A549 (cell line): ENCODE data around the gene PTPA. TPM values are rescaled to one million over a fixed set of nuclear protein-coding genes. Genes with fewer than 3 reads are reported as not detected.

Experiments
- ATAC-seq, 2 experiments: fragments of 200-7000 bp in 1 of 2; fragments of >200 bp in 1 of 2; cut with Nextera tagmentation in 1 of 2; cut with Tn5 transposase in 1 of 2; 3 replicates each; pipeline versions ENCODE4 v1.8.0 to v1.9.1; 2018 to 2020; ENCODE audit warnings: mild to moderate bottlenecking in 1 of 2, moderate library complexity in 1 of 2
- CTCF ChIA-PET: fragments of 300-600 bp; sonication (Branson Sonifier 250); formaldehyde crosslinking; extraction: SDS; loops from one replicate; lab custom pipeline; 2021; ENCODE audit warnings: antibody characterized with exemption, inconsistent platforms; lab: Yijun Ruan, JAX
- POLR2A ChIA-PET: fragments of 350-600 bp; formaldehyde crosslinking; extraction: SDS; loops from one replicate; lab custom pipeline; 2021; ENCODE audit warnings: antibody characterized with exemption, inconsistent platforms; lab: Yijun Ruan, JAX
- DNase-seq, 2 experiments: peaks; one replicate each; pipeline versions ENCODE4 v3.0.0 to v3.0.0-alpha.2; 2011 to 2016; ENCODE audit warnings: low read depth in 1 of 2, low spot score in 1 of 2
- FAIRE-seq: peaks from 2 replicates; lab custom pipeline; 2011; peaks lifted over from hg19 to GRCh38; lab: Jason Lieb, UNC
- H3K27ac ChIP-seq, 2 experiments: fragments of >200 bp; sonication (Bioruptor Twin); formaldehyde crosslinking; 3 replicates each; pipeline ENCODE4 v1.5.1; 2016 to 2017
- H3K4me1 ChIP-seq: fragments of >200 bp; sonication (Bioruptor Twin); formaldehyde crosslinking; 3 replicates; pipeline ENCODE4 v1.6.1; 2016
- H3K4me2 ChIP-seq: fragments of >200 bp; sonication (Bioruptor Twin); formaldehyde crosslinking; 3 replicates; pipeline ENCODE4 v1.6.1; 2016
- H3K4me3 ChIP-seq: fragments of >200 bp; sonication (Bioruptor Twin); formaldehyde crosslinking; 3 replicates; pipeline ENCODE4 v1.5.1; 2016
- H3K9me3 ChIP-seq: fragments of >200 bp; sonication (Bioruptor Twin); formaldehyde crosslinking; 3 replicates; pipeline ENCODE4 v1.6.1; 2016
- ATOH8 ChIP-seq: fragments of 250-450 bp; sonication (Bioruptor Pico); IDR thresholded peaks from 2 replicates; pipeline ENCODE4 v1.5.0; 2020; ENCODE audit warnings: low read depth, mild to moderate bottlenecking, moderate library complexity
- BCL3 ChIP-seq: fragments of >200 bp; sonication (Bioruptor Twin); formaldehyde crosslinking; IDR thresholded peaks from 3 replicates; pipeline ENCODE4 v1.6.1; 2016
- BHLHE40 ChIP-seq: IDR thresholded peaks from 2 replicates; pipeline ENCODE4 v1.6.1; 2012; ENCODE audit warnings: low read depth, low read length, inconsistent platforms
- CBX2 ChIP-seq: fragments of 200-600 bp; sonication (generic); IDR thresholded peaks from 2 replicates; pipeline ENCODE4 v1.6.1; 2016; ENCODE audit warnings: low read depth, mild to moderate bottlenecking, borderline replicate concordance
- CBX8 ChIP-seq: fragments of 200-600 bp; sonication (generic); IDR thresholded peaks from 2 replicates; pipeline ENCODE4 v1.6.1; 2016
- CHD2 ChIP-seq: fragments of 150-350 bp; IDR thresholded peaks from 2 replicates; pipeline ENCODE4 v1.6.1; 2014; ENCODE audit warnings: low read length; ENCODE audit not compliant: partially characterized antibody
- CHD4 ChIP-seq: fragments of 200-600 bp; sonication (generic); IDR thresholded peaks from 2 replicates; pipeline ENCODE4 v1.6.1; 2016; ENCODE audit warnings: antibody characterized with exemption, mild to moderate bottlenecking, borderline replicate concordance
- E2F6 ChIP-seq: IDR thresholded peaks from 2 replicates; pipeline ENCODE4 v1.6.1; 2012; ENCODE audit warnings: low read depth, borderline replicate concordance
- ELK1 ChIP-seq: fragments of 150-350 bp; IDR thresholded peaks from 2 replicates; pipeline ENCODE4 v1.6.1; 2014; ENCODE audit warnings: low read depth, mild to moderate bottlenecking, low read length
- FOSB ChIP-seq: fragments of 250-450 bp; sonication (Bioruptor Pico); IDR thresholded peaks from 2 replicates; pipeline ENCODE4 v1.5.0; 2020; ENCODE audit warnings: mild to moderate bottlenecking, moderate library complexity
- FOSL2 ChIP-seq, 2 experiments: fragments of 450-650 bp in 1 of 2; fragments of >200 bp in 1 of 2; sonication (Bioruptor Twin) in 1 of 2; formaldehyde crosslinking; IDR thresholded peaks; 2 replicates each; pipeline versions ENCODE4 v1.5.0 to v1.6.1; 2016 to 2020; ENCODE audit warnings: mild to moderate bottlenecking in 1 of 2, moderate library complexity in 1 of 2
- GATA3 ChIP-seq: IDR thresholded peaks from 2 replicates; pipeline ENCODE4 v1.6.1; 2012; ENCODE audit warnings: borderline replicate concordance
- KDM5A ChIP-seq: fragments of 200-600 bp; sonication (generic); IDR thresholded peaks from 2 replicates; pipeline ENCODE4 v1.6.1; 2016; ENCODE audit warnings: antibody characterized with exemption, mild to moderate bottlenecking
- MAZ ChIP-seq: fragments of 150-350 bp; IDR thresholded peaks from 2 replicates; pipeline ENCODE4 v1.6.1; 2014; ENCODE audit warnings: antibody characterized with exemption, low read depth, low read length, borderline replicate concordance
- PHF8 ChIP-seq: fragments of 200-600 bp; sonication (generic); IDR thresholded peaks from 2 replicates; pipeline ENCODE4 v1.6.1; 2016; ENCODE audit warnings: low read depth, mild to moderate bottlenecking, antibody characterized with exemption, moderate library complexity, borderline replicate concordance
- POLR2A ChIP-seq: IDR thresholded peaks from 2 replicates; pipeline ENCODE4 v1.6.1; 2012; ENCODE audit warnings: mild to moderate bottlenecking, low read length
- RCOR1 ChIP-seq: fragments of 150-350 bp; IDR thresholded peaks from 2 replicates; pipeline ENCODE4 v1.6.1; 2014; ENCODE audit warnings: antibody characterized with exemption, low read length, low read depth
- REST ChIP-seq: fragments of 200-600 bp; sonication (generic); IDR thresholded peaks from 2 replicates; pipeline ENCODE4 v1.6.1; 2016; ENCODE audit warnings: antibody characterized with exemption, mild to moderate bottlenecking, moderate library complexity
- RNF2 ChIP-seq: fragments of 200-600 bp; sonication (generic); IDR thresholded peaks from 2 replicates; pipeline ENCODE4 v1.6.1; 2016; ENCODE audit warnings: low read depth, mild to moderate bottlenecking, antibody characterized with exemption, moderate library complexity, borderline replicate concordance
- SMC3 ChIP-seq: fragments of >200 bp; sonication (Bioruptor Twin); formaldehyde crosslinking; IDR thresholded peaks from 3 replicates; pipeline ENCODE4 v1.6.1; 2018; ENCODE audit warnings: inconsistent platforms
- TFCP2L1 ChIP-seq: fragments of 250-450 bp; sonication (Bioruptor Pico); IDR thresholded peaks from 2 replicates; pipeline ENCODE4 v1.5.0; 2021; ENCODE audit warnings: mild to moderate bottlenecking
- ZC3H11A ChIP-seq: fragments of 450-650 bp; IDR thresholded peaks from 2 replicates; pipeline ENCODE4 v1.6.1; 2014; ENCODE audit warnings: antibody characterized with exemption, mild to moderate bottlenecking
- ZFP36 ChIP-seq: fragments of 450-650 bp; IDR thresholded peaks from 2 replicates; pipeline ENCODE4 v1.6.1; 2014; ENCODE audit warnings: borderline replicate concordance; ENCODE audit not compliant: partially characterized antibody
- ZNF302 ChIP-seq: fragments of 250-450 bp; sonication (Bioruptor Pico); IDR thresholded peaks from 2 replicates; pipeline ENCODE4 v1.9.0; 2021; ENCODE audit warnings: inconsistent platforms, mild to moderate bottlenecking, moderate library complexity
- WGBS: methylation state at CpG from one replicate; pipeline ENCODE4 v1.1.6; 2017; ENCODE audit errors: missing lambda C conversion rate; 5-methylcytosine and 5-hydroxymethylcytosine counted together
- polyA plus RNA-seq, 4 experiments: library from polyadenylated mRNA; depleted of rRNA in 3 of 4; stranded (reverse); fragments of >200 nt; fragmentation: RNase III in 1 of 4; extraction: RNeasy Plus Mini Kit Qiagen cat#74134 plus additional on column Dnase treatment in 1 of 4; gene quantifications; 2 replicates in 3 of 4; 3 replicates in 1 of 4; pipeline ENCODE4 v1.2.3, GENCODE V29; 2011 to 2017

The PTPA gene
- polyA plus RNA-seq, 2 of the 4 experiments (the other 2 are of a cell fraction): 140 to 161 TPM

- Histone ChIP-seq H3K4me2 (peak overlapping the region; percentile 96), H3K27ac (peak overlapping the region; percentile 99), H3K9me3 (no peaks in the 10 kb centered on the region), H3K4me1 (peaks cover 45% of the 10 kb centered on the region), H3K4me3 (peak overlapping the region; percentile 87)
- ATAC-seq (peak in 1 of 2 experiments; percentile 2; a peak in 3 of 6 replicates), DNase-seq (no peak), FAIRE-seq (no peak)
- WGBS: 36% methylated on average over 18 of the region's 29 CpGs
- CTCF ChIA-PET: interaction anchor here (0.6 to 38.0 kb wide), 62 partner anchors 8 to 527 kb away, joined by 3 to 1029 read pairs (median 5); partner anchors contain the start of genes C9orf50 and NTMT1
- POLR2A ChIA-PET: interaction anchor here (0.6 to 7.3 kb wide), 21 partner anchors 31 to 452 kb away, joined by 3 to 171 read pairs (median 5); partner anchors contain the start of gene NTMT1
- TF ChIP-seq POLR2A (0 out of 2 replicates have a peak, but pooled peaks have one; percentile 12), MAZ (no peak)
Measured at GRCh38 chr9:129173296-129174101, 62.3 kb downstream of the PTPA start.

GRCh38 chr9:129174102-129174723, 63.0 kb downstream of the PTPA start:
- POLR2A ChIA-PET: interaction anchor here (0.6 to 7.3 kb wide), 27 partner anchors 7 to 452 kb away, joined by 3 to 171 read pairs (median 4); partner anchors contain the start of gene NTMT1
- no peak for FAIRE-seq
- 2% methylated on average over 25 of the region's 55 CpGs for WGBS
- Histone ChIP-seq H3K9me3 (no peaks in the 10 kb centered on the region), H3K4me3 (peak overlapping the region; percentile 87), H3K4me1 (peaks cover 45% of the 10 kb centered on the region), H3K4me2 (peak overlapping the region; percentile 96), H3K27ac (peak overlapping the region; percentile 99)
- ATAC-seq: peak; percentile 16 to 63; a peak in 5 of 6 replicates
- CTCF ChIA-PET: interaction anchor here (0.6 to 38.0 kb wide), 71 partner anchors 8 to 630 kb away, joined by 3 to 1029 read pairs (median 4); partner anchors contain the start of genes C9orf50 and NTMT1
- DNase-seq: peak; percentile 89 to 93
- TF ChIP-seq ZNF302 (CRISPR knock-in tag) (no peak), GATA3 (0 out of 2 replicates have a peak, but pooled peaks have one; percentile 39), CHD2 (no peak), CBX8 (no peak), ZFP36 (no peak), RNF2 (no peak), ATOH8 (no peak), ELK1 (no peak), BHLHE40 (no peak), CBX2 (no peak), RCOR1 (no peak), E2F6 (no peak; the same call in 1 of the 2 replicates), SMC3 (peak; percentile 90), BCL3 (no peak), CHD4 (no peak), MAZ (peak; percentile 53; the same call in 1 of the 2 replicates), ZC3H11A (no peak), PHF8 (no peak), FOSB (CRISPR knock-in tag) (0 out of 2 replicates have a peak, but pooled peaks have one; percentile 35), FOSL2 (IDR thresholded peaks at IDR 0.05) (no peak), FOSL2 (CRISPR knock-in tag; IDR thresholded peaks at IDR 0.05) (no peak), REST (no peak), TFCP2L1 (CRISPR knock-in tag) (no peak; the same call in 1 of the 2 replicates), KDM5A (no peak)
